Measurements from ENCODE around the gene NOTCH1.
"Not testable (repeated sequence)": the region's sequence is repeated elsewhere in the genome, so short reads cannot be mapped to it uniquely, and the experiment has no call there.

Gene NOTCH1

DNA sequence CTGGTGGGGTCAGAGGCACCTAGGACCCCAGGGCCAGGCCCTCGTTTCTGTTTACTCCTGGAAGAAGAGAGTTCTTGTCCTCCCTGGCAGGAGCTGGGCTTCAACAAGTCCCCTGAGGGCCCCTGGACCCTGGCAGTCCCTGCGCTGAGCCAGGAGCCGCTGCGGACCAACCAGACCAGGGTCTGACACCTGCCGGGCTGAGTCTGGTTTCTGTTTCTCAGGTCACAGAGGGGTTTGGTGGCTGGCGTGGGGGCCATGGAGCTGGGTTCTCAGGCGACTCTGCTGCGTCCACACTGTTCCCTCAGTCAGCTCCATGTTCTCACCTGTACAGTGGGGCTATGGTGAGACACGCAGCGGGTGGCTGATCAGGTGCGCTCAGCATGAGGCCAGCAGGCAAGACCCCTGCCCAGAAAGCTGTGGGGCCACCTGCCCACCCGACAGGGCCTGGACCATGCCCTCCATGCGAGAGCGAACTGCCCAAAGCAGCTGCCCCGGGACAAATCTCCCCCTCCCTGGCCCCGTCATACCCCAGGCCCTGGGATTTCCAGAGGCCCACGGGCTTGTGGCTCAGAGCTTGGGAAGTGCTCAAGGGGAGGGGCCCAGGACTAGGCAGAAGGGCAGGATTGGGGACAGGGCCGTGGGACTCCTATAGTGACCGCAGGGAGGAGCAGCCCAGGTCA lies 17.9 kb upstream of the NOTCH1 start:
- no peak for DNase-seq

DNA sequence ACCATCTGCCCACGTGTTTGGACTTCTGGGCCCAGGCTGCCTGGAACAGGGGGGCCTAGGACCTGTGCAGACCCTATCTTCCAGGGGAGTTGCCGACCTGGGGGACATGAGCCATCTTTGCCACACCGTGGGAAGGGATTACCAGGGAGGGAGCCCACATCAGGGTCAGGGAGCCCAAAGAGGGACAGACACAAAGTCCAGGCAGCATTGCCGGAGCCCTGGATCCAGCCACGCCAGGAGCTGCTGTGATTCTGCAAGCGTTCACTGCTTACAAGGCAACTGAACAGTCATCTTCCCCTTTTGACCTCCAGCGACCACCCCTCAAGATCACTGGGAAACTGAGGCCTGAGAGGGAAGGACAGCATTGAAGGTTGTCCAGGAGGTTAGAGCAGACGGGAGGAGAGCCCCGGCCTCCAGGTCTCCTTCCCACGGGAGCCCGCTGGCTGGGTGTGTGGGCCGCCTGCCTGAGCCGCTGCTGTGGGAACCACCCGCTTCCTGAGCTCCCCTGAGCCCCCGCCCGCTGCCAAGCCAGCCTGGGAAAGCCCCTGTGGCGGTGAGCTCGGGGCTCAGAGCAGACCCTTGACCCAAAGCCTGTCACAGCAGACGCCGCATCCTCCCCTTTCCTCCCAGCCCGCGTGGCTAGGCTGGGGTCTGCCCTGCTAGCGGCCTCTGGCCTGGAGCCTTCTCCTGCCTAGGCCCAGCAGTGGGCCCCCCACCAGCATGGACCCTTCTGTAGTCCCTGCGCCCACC lies 17.1 kb upstream of the NOTCH1 start:
- DNase-seq: no peak

DNA sequence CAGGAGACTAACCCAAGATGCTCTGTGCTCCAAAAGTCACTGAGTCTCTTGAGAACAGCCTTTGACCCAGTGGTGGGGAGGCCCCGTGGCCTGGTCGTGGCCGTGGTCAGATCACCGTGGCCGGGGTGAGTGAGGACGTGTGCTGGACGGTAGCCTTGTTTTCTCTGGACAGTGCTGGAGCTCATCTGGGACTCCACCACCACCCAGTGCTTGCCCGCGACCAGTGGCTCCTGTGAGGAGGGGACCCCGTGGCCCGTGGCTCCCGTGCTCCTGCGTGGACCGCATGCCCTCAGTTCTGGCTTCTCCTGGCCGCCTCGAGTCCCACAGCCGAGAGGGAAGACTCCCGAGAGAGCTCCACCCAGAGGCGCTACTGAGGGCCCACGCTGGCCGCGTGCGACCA lies 15.9 kb upstream of the NOTCH1 start:
- DNase-seq: no peak

GRCh38 chr9:136560586-136560985 lies 14.7 kb upstream of the NOTCH1 start:
- no peak for DNase-seq

- not testable (repeated sequence) for DNase-seq
Measured at GRCh38 chr9:136559371-136559770, 13.5 kb upstream of the NOTCH1 start.

- DNase-seq: not testable (repeated sequence)
Measured at GRCh38 chr9:136558846-136559245, 13.0 kb upstream of the NOTCH1 start.

- no peak for DNase-seq
Measured at GRCh38 chr9:136558373-136558772, 12.5 kb upstream of the NOTCH1 start.

- DNase-seq: no peak
Measured at GRCh38 chr9:136557036-136557435, 11.2 kb upstream of the NOTCH1 start.

- DNase-seq: no peak
Measured at GRCh38 chr9:136556166-136556565, 10.3 kb upstream of the NOTCH1 start.

- DNase-seq: no peak
Measured at GRCh38 chr9:136554870-136555269, 9.0 kb upstream of the NOTCH1 start.

DNA sequence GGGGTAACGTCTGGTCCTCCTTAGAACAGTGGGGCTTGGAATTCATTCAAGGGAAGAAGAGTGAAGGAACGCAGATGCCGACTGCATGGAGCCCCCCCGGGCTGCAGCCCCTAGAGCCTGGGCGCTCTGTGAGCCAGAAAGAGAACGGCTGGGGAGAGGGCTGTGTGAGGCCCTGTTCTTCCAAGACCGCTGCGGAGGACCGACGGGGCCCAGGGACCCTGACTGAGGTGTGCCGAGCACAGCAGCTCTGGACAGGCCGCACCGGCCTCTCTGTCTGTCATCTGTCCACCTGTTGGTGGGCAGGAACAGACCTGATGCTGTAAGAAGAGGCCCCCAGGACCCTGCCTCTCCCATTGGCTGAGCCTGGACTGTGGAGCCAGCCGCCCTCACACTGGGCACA lies 7.7 kb upstream of the NOTCH1 start:
- no peak for DNase-seq

DNA sequence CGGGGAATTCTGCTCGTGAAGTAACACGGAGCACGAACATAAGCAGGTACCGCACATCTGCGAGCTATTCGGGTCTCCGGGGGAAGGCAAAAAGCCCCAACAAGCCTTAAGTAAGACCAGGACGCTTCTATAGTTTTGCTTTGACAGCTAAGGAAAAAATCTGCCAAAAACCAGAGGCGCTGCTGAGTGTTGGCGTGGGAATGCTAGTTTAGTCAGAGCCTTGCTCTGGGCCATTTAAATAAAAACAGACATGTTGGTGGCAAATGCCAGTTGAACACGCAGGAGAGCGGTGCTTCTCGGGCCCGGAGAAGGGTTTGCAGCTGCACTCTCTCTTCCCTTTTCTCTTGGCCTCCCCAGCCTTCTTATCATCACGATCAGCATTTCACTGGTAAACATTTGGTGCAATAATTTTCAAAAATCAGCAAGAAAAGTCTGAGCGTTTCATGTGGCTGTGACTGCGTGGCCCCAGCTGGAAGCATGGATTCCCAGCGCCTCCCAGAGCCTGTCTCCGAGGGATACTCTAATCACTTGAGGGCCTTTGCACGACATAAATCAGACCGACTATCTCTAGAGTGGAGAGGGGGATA lies 6.4 kb upstream of the NOTCH1 start:
- no peak for DNase-seq

- DNase-seq: no peak
Measured at GRCh38 chr9:136551401-136552116, 5.7 kb upstream of the NOTCH1 start.

GRCh38 chr9:136550439-136551289 lies 4.8 kb upstream of the NOTCH1 start:
- DNase-seq: no peak

- DNase-seq: no peak
Measured at GRCh38 chr9:136549010-136549980, 3.4 kb upstream of the NOTCH1 start.

GRCh38 chr9:136547508-136548215 lies 1.8 kb upstream of the NOTCH1 start:
- DNase-seq: no peak

- peak; percentile 74 for DNase-seq
Measured at GRCh38 chr9:136546697-136547501, 1.1 kb upstream of the NOTCH1 start.

GRCh38 chr9:136545692-136545964 lies 220 bp downstream of the NOTCH1 start:
- no peak for DNase-seq

GRCh38 chr9:136544964-136545691 lies 720 bp downstream of the NOTCH1 start:
- peak; percentile 77 for DNase-seq
